ENCODE results near the gene GNB5. TPM values are rescaled to one million over a fixed set of nuclear protein-coding genes. Genes with fewer than 3 reads are reported as not detected.

GNB5 gene
- total and polyA plus RNA-seq, 2 of the 13 experiments (the other 11 are each of a cell fraction or from before 2014, with no cell fraction given): 13.7 to 14.4 TPM

- 0 out of 2 replicates have a peak, but pooled peaks have one; percentile 24 for TF ChIP-seq ZNF747 (CRISPR knock-in tag; IDR thresholded peaks at IDR 0.05; ENCODE audit: borderline replicate concordance)
- 0 out of 2 replicates have a peak, but pooled peaks have one; percentile 41 for TF ChIP-seq ZFP37 (CRISPR knock-in tag; IDR thresholded peaks at IDR 0.05; ENCODE audit: borderline replicate concordance)
- no peak for TF ChIP-seq ZNF775 (CRISPR knock-in tag; IDR thresholded peaks at IDR 0.05; ENCODE audit: borderline replicate concordance)
- TF ChIP-seq FOXJ3 (CRISPR knock-in tag; IDR thresholded peaks at IDR 0.05; ENCODE audit: borderline replicate concordance): no peak; the same call in 1 of the 2 replicates
- no peak for TF ChIP-seq KLF9 (CRISPR knock-in tag; IDR thresholded peaks at IDR 0.05; ENCODE audit: low read depth)
- no peak for TF ChIP-seq PRMT3 (CRISPR knock-in tag; IDR thresholded peaks at IDR 0.05; ENCODE audit: borderline replicate concordance, low read depth)
- TF ChIP-seq, protein P1, sequence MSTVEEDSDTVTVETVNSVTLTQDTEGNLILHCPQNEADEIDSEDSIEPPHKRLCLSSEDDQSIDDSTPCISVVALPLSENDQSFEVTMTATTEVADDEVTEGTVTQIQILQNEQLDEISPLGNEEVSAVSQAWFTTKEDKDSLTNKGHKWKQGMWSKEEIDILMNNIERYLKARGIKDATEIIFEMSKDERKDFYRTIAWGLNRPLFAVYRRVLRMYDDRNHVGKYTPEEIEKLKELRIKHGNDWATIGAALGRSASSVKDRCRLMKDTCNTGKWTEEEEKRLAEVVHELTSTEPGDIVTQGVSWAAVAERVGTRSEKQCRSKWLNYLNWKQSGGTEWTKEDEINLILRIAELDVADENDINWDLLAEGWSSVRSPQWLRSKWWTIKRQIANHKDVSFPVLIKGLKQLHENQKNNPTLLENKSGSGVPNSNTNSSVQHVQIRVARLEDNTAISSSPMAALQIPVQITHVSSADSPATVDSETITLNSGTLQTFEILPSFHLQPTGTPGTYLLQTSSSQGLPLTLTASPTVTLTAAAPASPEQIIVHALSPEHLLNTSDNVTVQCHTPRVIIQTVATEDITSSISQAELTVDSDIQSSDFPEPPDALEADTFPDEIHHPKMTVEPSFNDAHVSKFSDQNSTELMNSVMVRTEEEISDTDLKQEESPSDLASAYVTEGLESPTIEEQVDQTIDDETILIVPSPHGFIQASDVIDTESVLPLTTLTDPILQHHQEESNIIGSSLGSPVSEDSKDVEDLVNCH (CRISPR knock-in tag; IDR thresholded peaks at IDR 0.05): no peak
- no peak for TF ChIP-seq MAF1 (CRISPR knock-in tag; IDR thresholded peaks at IDR 0.05; ENCODE audit: borderline replicate concordance)
- 0 out of 2 replicates have a peak, but pooled peaks have one; percentile 39 for TF ChIP-seq NFYC (CRISPR knock-in tag; IDR thresholded peaks at IDR 0.05)
- TF ChIP-seq NCOR1 (IDR thresholded peaks at IDR 0.05; ENCODE audit: borderline replicate concordance, low read length): peak; percentile 44; the same call in 1 of the 2 replicates
- TF ChIP-seq ZNF431 (CRISPR knock-in tag; IDR thresholded peaks at IDR 0.05; ENCODE audit: borderline replicate concordance, low read depth): no peak
- peak in 1 of 2 experiments; percentile 24; a peak in 1 of 4 replicates for TF ChIP-seq EP300 (IDR thresholded peaks at IDR 0.05; ENCODE audit: low read depth in 2 of 2, low read length in 2 of 2)
- TF ChIP-seq EP300 (CRISPR knock-in tag; IDR thresholded peaks at IDR 0.05; ENCODE audit: borderline replicate concordance): no peak
- no peak for TF ChIP-seq TOPORS (CRISPR knock-in tag; IDR thresholded peaks at IDR 0.05)
- TF ChIP-seq HNF4G (IDR thresholded peaks at IDR 0.05; ENCODE audit: borderline replicate concordance, low read depth, low read length): peak; percentile 81
- TF ChIP-seq HNF4G (CRISPR knock-in tag; IDR thresholded peaks at IDR 0.05; ENCODE audit: borderline replicate concordance, low read depth): peak; percentile 63
- 0 out of 2 replicates have a peak, but pooled peaks have one; percentile 40 for TF ChIP-seq HDAC1 (CRISPR knock-in tag; IDR thresholded peaks at IDR 0.05)
- TF ChIP-seq KAT2B (IDR thresholded peaks at IDR 0.05; ENCODE audit: borderline replicate concordance, low read depth, low read length): no peak
- no peak for TF ChIP-seq SRSF9 (IDR thresholded peaks at IDR 0.05; ENCODE audit: borderline replicate concordance, insufficient read depth, low read depth, low read length, poor library complexity, severe bottlenecking)
- TF ChIP-seq MBNL3 (CRISPR knock-in tag; conservative IDR thresholded peaks at IDR 0.05): no peak
- no peak for TF ChIP-seq MATR3 (CRISPR knock-in tag; IDR thresholded peaks at IDR 0.05)
- no peak for TF ChIP-seq TEF (CRISPR knock-in tag; IDR thresholded peaks at IDR 0.05)
- no peak for TF ChIP-seq ZNF839 (CRISPR knock-in tag; IDR thresholded peaks at IDR 0.05; ENCODE audit: borderline replicate concordance)
- no peak for TF ChIP-seq ZNF777 (CRISPR knock-in tag; IDR thresholded peaks at IDR 0.05)
Observed at GRCh38 chr15:52137432-52138357, 53.5 kb downstream of the GNB5 start (continued).

Data from HepG2 (cell line).